ENCODE measurements around the gene DBNDD1. TPM values are rescaled to one million over a fixed set of nuclear protein-coding genes. Genes with fewer than 3 reads are reported as not detected.

Gene DBNDD1
- total RNA-seq, 2 experiments from 2014 or later: 0.52 to 0.96 TPM

DNA sequence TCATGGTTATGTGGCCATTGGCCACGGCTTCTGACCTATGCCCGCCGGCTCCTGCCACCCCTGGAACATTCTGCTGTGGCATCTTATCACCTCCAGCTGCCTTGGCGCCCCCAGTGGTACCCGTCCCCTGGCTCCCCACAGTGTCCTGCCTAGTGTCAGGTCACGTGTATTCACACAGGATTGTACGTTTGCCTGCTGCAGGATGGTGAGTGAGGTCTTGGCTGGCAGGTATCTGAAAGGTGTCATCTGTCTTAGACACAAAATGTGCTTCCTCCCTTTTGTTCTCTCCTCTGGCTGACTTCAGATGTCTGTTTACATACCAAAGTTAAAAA lies 24.9 kb downstream of the DBNDD1 start:
- no peak for DNase-seq
- Mint-ChIP-seq H3K9me3 (peaks cover 18% of the 10 kb centered on the region), H3K27ac (peak overlapping the region; percentile 87), H3K4me1 (ENCODE audit: low read depth) (peaks cover 11% of the 10 kb centered on the region), H3K4me3 (peak overlapping the region; percentile 62), H3K27me3 (peaks cover 6% of the 10 kb centered on the region), H3K36me3 (ENCODE audit: low read depth) (peaks cover 59% of the 10 kb centered on the region)
- ChIA-PET POLR2A (interaction anchor here (1.0 to 1.2 kb wide), 4 partner anchors 11 to 179 kb away, joined by 3 to 5 read pairs (median 3); no protein-coding TSS in a partner anchor), CTCF (interaction anchor here (1.3 kb wide), 1 partner anchor 84 kb away, joined by 4 read pairs; no protein-coding TSS in a partner anchor)
- intact Hi-C loops (cut with micrococcal nuclease): no loop called here
- no peak for ATAC-seq
- TF ChIP-seq, protein P1, sequence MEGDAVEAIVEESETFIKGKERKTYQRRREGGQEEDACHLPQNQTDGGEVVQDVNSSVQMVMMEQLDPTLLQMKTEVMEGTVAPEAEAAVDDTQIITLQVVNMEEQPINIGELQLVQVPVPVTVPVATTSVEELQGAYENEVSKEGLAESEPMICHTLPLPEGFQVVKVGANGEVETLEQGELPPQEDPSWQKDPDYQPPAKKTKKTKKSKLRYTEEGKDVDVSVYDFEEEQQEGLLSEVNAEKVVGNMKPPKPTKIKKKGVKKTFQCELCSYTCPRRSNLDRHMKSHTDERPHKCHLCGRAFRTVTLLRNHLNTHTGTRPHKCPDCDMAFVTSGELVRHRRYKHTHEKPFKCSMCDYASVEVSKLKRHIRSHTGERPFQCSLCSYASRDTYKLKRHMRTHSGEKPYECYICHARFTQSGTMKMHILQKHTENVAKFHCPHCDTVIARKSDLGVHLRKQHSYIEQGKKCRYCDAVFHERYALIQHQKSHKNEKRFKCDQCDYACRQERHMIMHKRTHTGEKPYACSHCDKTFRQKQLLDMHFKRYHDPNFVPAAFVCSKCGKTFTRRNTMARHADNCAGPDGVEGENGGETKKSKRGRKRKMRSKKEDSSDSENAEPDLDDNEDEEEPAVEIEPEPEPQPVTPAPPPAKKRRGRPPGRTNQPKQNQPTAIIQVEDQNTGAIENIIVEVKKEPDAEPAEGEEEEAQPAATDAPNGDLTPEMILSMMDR (IDR thresholded peaks at IDR 0.05): no peak

DNA sequence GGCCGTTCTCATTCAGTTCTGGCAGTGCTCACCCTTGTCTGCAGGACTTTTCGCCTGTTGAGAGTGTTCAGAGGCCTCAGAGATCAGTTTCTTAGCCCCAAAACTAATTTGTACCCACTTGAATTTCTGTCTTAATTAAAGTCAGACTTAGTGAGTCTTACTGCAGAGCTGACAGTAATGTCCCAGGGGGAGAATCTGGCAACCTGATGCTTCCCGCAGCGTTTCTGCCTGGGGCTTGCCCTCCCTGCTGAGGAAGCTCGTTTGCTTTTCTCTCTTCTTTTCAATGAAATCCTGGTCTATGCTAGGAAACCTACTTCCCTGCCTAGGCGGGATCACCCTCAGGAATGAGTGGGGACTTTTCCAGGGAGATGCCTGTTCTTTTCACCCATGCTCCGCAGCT lies 25.3 kb downstream of the DBNDD1 start:
- TF ChIP-seq, protein P1 (IDR thresholded peaks at IDR 0.05): no peak
- POLR2A ChIA-PET: interaction anchor here (1.0 to 1.2 kb wide), 4 partner anchors 11 to 178 kb away, joined by 3 to 5 read pairs (median 3); no protein-coding TSS in a partner anchor
- CTCF ChIA-PET: interaction anchor here (1.3 kb wide), 1 partner anchor 84 kb away, joined by 4 read pairs; no protein-coding TSS in a partner anchor
- Mint-ChIP-seq H3K4me3 (no peak overlapping the region), H3K4me1 (ENCODE audit: low read depth) (peaks cover 11% of the 10 kb centered on the region), H3K36me3 (ENCODE audit: low read depth) (peaks cover 59% of the 10 kb centered on the region), H3K27me3 (peaks cover 6% of the 10 kb centered on the region), H3K9me3 (peaks cover 18% of the 10 kb centered on the region), H3K27ac (peak overlapping the region; percentile 20)
- intact Hi-C loops (cut with micrococcal nuclease): no loop called here
- ATAC-seq (no peak), DNase-seq (no peak)

DNA sequence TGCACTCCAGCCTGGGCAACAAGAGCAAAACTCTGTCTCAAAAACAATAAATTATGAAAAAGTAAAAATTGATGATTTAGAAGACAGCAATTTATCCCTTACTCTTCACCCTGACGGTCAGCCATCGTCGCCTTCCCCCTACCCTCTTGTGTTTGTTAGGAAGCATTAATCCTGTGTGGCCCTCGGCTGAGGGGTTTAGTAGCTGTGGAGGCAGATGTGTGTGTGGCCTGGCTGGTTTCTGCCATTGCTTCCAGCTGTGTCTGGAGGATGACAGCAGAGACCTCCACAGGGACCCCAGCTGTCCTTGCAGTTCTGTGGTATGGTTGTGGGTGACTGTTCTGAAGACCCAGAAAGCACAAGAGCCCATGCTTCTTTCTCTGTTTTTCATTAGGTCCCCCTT lies 25.9 kb downstream of the DBNDD1 start:
- Mint-ChIP-seq H3K27me3 (peaks cover 6% of the 10 kb centered on the region), H3K4me3 (no peak overlapping the region), H3K9me3 (peaks cover 18% of the 10 kb centered on the region), H3K4me1 (ENCODE audit: low read depth) (peaks cover 11% of the 10 kb centered on the region), H3K27ac (no peak overlapping the region), H3K36me3 (ENCODE audit: low read depth) (peaks cover 62% of the 10 kb centered on the region)
- intact Hi-C loops (cut with micrococcal nuclease): no loop called here
- POLR2A ChIA-PET: interaction anchor here (1.1 to 1.2 kb wide), 2 partner anchors 12 to 22 kb away, joined by 3 to 5 read pairs; no protein-coding TSS in a partner anchor
- DNase-seq (no peak), ATAC-seq (no peak)
- TF ChIP-seq, protein P1 (IDR thresholded peaks at IDR 0.05): no peak
- CTCF ChIA-PET: interaction anchor here (1.3 kb wide), 1 partner anchor 83 kb away, joined by 4 read pairs; no protein-coding TSS in a partner anchor

GRCh38 chr16:89990799-89991198 lies 28.5 kb downstream of the DBNDD1 start:
- ChIA-PET POLR2A (interaction anchor here (1.0 kb wide), 1 partner anchor 18 kb away, joined by 3 read pairs; no protein-coding TSS in a partner anchor), CTCF (no interaction called here)
- no peak overlapping the region for H3K27ac Mint-ChIP-seq
- ATAC-seq (no peak), DNase-seq (no peak)
- peaks cover 5% of the 10 kb centered on the region for H3K27me3 Mint-ChIP-seq
- peaks cover 56% of the 10 kb centered on the region for H3K36me3 Mint-ChIP-seq (ENCODE audit: low read depth)
- intact Hi-C loops (cut with micrococcal nuclease): no loop called here
- TF ChIP-seq, protein P1 (IDR thresholded peaks at IDR 0.05): no peak
- peaks cover 8% of the 10 kb centered on the region for H3K4me1 Mint-ChIP-seq (ENCODE audit: low read depth)
- H3K4me3 Mint-ChIP-seq: no peak overlapping the region
- H3K9me3 Mint-ChIP-seq: peaks cover 15% of the 10 kb centered on the region

GRCh38 chr16:89988951-89989350 lies 30.3 kb downstream of the DBNDD1 start:
- ATAC-seq (no peak), DNase-seq (no peak)
- Mint-ChIP-seq H3K4me1 (ENCODE audit: low read depth) (no peaks in the 10 kb centered on the region), H3K27me3 (no peaks in the 10 kb centered on the region), H3K27ac (no peak overlapping the region), H3K4me3 (no peak overlapping the region), H3K36me3 (ENCODE audit: low read depth) (peaks cover 49% of the 10 kb centered on the region), H3K9me3 (no peaks in the 10 kb centered on the region)
- intact Hi-C loops (cut with micrococcal nuclease): no loop called here
- TF ChIP-seq, protein P1 (IDR thresholded peaks at IDR 0.05): no peak
- ChIA-PET POLR2A (interaction anchor here (1.2 to 1.8 kb wide), 2 partner anchors 10 to 14 kb away, joined by 3 to 5 read pairs; no protein-coding TSS in a partner anchor), CTCF (interaction anchor here (0.7 kb wide), 1 partner anchor 113 kb away, joined by 3 read pairs; no protein-coding TSS in a partner anchor)
